Stimulated activated CD4-positive, alpha-beta T cell treated with anti-CD3 and anti-CD28 coated beads, Interleukin-4, amount 100 ng/mL, for 24 hours (primary cell): ENCODE results near the gene NRARP.

Experiments
- DNase-seq: peaks from one replicate; pipeline ENCODE4 v3.0.0-alpha.2; 2020

NRARP gene

DNA sequence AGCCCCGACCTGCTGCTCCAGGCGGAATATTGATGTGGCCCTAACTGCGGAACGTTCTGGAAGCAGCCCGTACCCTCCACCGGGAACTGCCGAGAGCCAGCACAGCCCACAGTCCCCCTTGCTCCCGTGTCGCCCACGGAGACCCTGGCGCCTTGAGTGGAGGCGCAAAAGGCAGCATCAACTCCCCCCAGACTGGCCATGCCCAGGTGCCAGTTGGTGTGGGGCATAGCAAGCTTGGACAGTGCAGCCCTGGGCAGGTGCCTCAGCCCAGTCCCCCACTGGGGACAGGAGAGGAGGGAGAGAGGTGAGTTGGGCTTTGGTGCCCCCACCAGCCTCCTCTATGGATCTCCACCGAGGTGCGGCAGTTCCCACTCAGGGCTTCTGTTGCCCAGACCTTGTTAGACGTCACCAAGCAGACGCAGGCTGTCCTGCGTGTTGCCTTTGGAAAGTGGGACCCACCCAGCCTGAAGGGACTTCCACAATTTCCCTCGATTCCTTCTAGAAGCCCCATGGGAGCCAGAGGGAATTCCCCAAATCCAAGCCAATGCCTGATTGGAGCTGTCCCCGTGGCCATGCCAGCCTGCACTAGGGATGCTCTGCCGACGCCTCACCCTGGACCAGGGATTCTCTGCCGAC, 19.8 kb upstream of the NRARP start:
- no peak for DNase-seq

- no peak for DNase-seq
Observed at GRCh38 chr9:137320555-137321384, 18.7 kb upstream of the NRARP start.

DNA sequence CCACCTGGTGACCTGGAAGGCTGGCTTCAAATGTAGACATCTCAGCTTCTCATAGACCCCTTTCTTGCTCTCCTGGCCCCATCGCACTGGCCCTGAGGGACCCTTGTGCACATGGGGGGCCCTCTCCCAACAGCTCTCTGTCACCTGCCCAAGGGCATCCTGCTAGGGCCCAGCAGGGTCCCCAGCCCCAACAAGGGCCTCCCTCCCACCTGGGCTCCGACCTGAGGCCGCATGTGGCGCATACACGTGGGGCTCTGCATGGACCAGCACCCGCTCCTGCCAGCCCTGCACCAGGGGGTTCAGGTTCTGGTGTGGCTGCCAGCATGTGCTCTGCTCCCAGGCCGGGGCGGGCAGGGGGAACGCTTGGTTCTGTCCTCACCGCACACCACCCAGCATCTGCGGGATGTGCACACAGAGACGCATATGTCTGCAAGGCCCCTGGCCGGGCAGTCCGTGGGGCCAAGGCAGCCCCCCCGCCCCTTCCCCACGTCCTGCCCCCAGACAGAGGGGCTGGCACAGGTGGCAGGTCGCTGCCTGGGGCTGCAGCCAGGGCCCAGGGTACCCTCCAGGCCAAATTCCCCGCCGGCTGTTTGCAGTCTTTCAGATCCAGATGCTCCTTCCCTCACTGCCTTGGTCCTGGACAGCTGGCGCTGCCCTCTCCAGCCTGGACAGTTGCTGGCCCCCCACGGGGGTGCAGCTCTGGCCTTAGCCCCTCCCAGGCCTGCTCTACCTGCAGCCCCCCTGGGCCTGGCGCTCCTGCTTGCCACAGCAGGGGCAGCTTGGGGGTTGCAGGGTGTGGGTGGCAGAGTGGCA, 17.9 kb upstream of the NRARP start:
- DNase-seq = no peak

- no peak for DNase-seq
Observed at GRCh38 chr9:137319011-137319738, 17.1 kb upstream of the NRARP start.

DNA sequence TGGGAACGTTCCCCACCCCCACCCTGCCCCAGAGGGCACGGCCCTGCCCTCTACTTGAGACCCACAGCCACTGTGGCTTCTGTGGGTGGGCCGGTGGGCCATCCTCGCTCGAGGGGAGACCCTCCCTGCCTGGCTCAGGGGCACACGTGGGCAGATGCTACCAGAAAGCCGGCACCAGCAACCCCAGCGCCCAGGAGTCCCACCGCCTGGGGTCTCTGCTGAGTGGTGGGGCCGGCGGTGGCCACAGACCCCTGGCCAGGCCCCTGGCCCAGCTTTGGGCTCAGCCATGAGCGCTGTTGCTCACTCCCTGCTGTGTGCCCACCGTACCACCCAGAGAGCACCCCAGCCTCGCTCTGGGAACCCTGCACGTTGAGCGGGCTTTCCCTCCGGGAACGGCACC, 16.5 kb upstream of the NRARP start:
- DNase-seq = no peak

GRCh38 chr9:137317718-137318511, 15.8 kb upstream of the NRARP start:
- DNase-seq = no peak

- DNase-seq = no peak
Observed at GRCh38 chr9:137317021-137317717, 15.1 kb upstream of the NRARP start.

DNA sequence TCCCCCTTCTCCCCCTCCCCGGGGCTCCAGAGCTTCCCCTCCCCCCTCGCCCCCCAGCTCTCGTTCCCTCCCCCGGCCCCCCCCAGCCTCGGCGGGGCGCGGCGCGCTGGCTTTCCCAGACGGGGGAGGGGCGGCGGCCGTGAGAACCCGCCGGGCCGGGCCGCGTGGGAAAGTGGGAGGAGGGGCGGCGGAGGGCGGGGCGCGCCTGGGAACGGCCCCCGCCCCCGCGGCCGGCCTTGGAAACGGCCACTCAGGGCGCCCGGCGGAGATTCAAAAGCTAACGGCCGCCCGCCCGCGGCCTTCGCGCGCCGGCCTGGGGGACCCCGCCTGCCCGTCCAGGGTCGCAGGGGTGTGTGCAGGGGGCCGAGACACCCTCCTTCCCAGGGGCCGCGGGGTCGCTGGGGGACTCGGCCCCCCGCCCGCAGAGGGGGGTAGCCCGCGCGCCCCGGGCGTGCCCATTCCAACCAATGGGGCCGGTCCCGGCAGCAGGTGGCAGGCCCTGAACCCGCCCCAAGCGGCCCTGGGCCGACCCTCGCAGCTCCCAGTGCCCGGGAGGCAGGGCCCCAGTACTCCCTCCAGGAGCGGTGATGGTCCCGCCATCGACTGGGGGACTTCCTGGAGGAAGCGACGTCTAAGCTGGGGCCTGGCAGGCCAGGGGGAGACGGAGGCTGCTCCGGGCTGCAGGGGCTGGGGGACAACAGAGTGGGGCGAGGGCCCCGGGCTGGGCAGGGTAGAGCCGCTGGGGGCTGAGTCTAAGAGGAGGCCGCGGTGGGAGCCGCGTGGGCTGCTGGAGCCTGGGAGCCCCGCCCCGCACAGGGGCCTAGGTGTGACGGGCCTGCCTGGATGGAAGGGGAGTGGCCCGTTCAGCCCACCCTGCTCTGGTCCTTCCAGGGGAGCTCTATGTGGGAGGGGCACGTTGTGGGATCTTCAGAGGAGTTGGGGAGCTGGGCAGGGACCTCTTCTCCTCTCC, 14.2 kb upstream of the NRARP start:
- no peak for DNase-seq

DNA sequence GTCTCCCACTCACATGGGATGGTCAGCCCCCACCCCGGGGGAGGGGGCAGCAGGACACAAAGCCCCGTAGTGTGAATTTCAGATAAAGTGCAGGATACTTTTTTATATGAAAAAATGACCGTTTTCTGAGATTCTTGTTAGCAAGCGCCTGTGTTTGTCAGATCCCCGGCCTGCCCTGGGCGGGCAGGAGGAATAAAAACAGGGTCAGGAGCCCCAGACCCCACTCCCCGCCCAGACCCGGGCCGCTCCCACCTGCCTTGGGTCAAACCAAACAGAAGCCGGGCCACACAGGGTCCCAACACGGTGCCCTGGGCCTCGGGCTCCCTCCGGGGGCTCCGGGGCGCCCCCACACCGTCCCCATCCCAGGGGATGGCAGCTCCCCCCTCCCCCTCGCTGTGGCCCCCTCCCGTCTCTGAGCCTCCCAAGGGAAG, 13.5 kb upstream of the NRARP start:
- no peak for DNase-seq

DNA sequence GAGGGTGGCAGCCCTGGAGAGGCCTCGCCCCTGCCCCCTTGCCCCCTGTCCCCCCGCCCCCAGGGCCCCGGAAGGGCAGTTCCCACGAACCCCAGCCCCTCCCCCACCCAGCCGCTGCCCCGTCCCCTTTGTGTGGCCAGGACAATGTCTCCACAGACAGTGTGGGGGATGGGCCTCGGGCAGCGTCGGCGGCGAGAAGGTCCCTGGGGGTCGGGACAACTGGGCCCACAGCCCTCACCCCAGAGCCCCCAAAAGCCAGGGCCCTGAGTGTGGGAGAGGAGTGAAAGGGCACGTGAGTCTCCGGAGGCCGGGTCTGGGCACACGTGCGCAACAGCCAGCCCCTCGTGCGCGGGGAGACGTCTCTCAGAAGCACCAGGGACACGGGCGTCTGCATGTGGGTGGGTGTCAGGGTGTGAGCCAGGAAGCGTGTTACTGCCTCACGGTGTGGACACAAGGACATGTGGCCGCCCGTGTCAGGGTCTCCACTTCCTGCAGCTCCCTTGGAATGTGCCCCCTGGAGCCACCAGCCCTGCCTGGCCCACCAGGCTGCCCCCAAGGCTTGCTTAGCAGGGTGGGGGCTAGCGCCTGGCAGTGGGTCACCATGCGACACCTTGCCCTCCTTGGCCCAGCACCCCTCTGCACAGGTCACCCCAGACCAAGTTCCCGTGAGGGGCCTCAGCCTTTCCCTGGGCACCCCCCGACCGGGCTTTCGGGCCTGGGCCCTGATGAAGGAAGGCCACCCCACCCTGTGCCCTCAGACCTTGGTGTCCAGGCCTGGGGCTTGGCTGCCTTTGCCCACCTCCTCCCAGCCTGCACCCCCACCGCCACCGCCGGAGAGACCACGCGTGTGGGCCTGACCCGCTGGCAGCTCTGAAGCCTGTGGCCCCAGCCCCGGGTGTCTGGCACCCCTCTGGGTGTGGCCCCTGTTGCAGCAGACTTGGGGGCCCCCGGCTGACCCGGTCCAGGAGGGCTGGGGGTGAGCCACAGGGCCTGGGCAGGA, 12.8 kb upstream of the NRARP start:
- no peak for DNase-seq

- DNase-seq = no peak
Observed at GRCh38 chr9:137313956-137314560, 12.0 kb upstream of the NRARP start.

GRCh38 chr9:137313326-137313936, 11.4 kb upstream of the NRARP start:
- no peak for DNase-seq

DNA sequence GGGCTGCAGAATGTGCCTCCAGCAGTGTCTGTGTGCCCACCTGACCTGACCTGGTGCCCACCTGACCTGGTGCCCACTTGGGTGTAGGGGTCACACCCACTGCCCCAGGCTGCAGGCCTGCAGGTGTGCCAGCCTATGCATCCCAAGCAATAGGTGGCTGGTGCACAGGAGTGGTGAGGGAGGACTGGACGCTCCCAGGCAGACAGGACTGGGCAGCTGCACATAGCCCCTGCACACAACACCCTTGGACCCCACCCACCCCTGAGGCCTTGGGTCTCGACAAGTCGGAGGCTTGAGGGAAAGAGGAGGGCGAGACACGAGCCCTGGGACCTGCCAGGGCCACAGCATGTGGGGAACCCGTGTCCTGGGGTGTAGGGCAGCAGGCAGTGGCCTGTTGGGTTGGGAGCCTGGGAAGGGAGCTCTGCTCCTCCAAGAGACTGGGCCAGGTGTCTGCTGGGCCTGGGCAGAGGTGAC, 10.8 kb upstream of the NRARP start:
- DNase-seq = no peak

GRCh38 chr9:137311986-137312851, 10.1 kb upstream of the NRARP start:
- no peak for DNase-seq

- no peak for DNase-seq
Observed at GRCh38 chr9:137311171-137311985, 9.3 kb upstream of the NRARP start.
